ENCODE data around the gene RPS2. TPM values are rescaled to one million over a fixed set of nuclear protein-coding genes. Genes with fewer than 3 reads are reported as not detected.
A peak's percentile ranks its signal among the peaks of the same experiment; 100 is the strongest.

The RPS2 gene
- total RNA-seq, 1 donor from 2014 or later, result 1,490 TPM

- peaks cover 27% of the 10 kb centered on the region for H3K27me3 ChIP-seq
- DNase-seq (no peak), ATAC-seq (no peak)
- no peak overlapping the region for H3K27ac ChIP-seq
- peak overlapping the region; percentile 41 for H3K4me3 ChIP-seq
- TF ChIP-seq CTCF (IDR thresholded peaks at IDR 0.05), result no peak
- no peaks in the 10 kb centered on the region for H3K9me3 ChIP-seq
- H3K4me1 ChIP-seq, result peaks cover 16% of the 10 kb centered on the region
- intact Hi-C loops (cut with DNase I), result no loop called here
- H3K36me3 ChIP-seq, result peaks cover 10% of the 10 kb centered on the region
These were observed 26.5 kb upstream of the RPS2 start for GRCh38 chr16:1991135-1991551.

- DNase-seq (no peak), ATAC-seq (no peak)
- H3K36me3 ChIP-seq, result peaks cover 16% of the 10 kb centered on the region
- H3K4me3 ChIP-seq, result peak overlapping the region; percentile 41
- intact Hi-C loops (cut with DNase I), result no loop called here
- peaks cover 16% of the 10 kb centered on the region for H3K4me1 ChIP-seq
- peaks cover 27% of the 10 kb centered on the region for H3K27me3 ChIP-seq
- no peak for TF ChIP-seq CTCF (IDR thresholded peaks at IDR 0.05)
- no peak overlapping the region for H3K27ac ChIP-seq
- no peaks in the 10 kb centered on the region for H3K9me3 ChIP-seq
These were observed 25.9 kb upstream of the RPS2 start for GRCh38 chr16:1990351-1991134.

GRCh38 chr16:1990101-1990350 lies 25.4 kb upstream of the RPS2 start:
- H3K36me3 ChIP-seq, result peaks cover 20% of the 10 kb centered on the region
- H3K27ac ChIP-seq, result no peak overlapping the region
- H3K9me3 ChIP-seq, result no peaks in the 10 kb centered on the region
- ATAC-seq, result no peak
- no peak for TF ChIP-seq CTCF (IDR thresholded peaks at IDR 0.05)
- H3K4me1 ChIP-seq, result peaks cover 21% of the 10 kb centered on the region
- peaks cover 27% of the 10 kb centered on the region for H3K27me3 ChIP-seq
- no peak overlapping the region for H3K4me3 ChIP-seq
- intact Hi-C loops (cut with DNase I), result no loop called here
- no peak for DNase-seq

- Histone ChIP-seq H3K27ac (no peak within 1 kb of the TSS), H3K4me3 (peak within 1 kb of the TSS; percentile 41), H3K27me3 (peaks cover 27% of the 10 kb centered on the region), H3K9me3 (no peaks in the 10 kb centered on the region), H3K4me1 (peaks cover 27% of the 10 kb centered on the region), H3K36me3 (peaks cover 20% of the 10 kb centered on the region)
- no peak for TF ChIP-seq CTCF (IDR thresholded peaks at IDR 0.05)
- DNase-seq (no peak), ATAC-seq (no peak)
- intact Hi-C loops (cut with DNase I), result no loop called here
These were observed 24.8 kb upstream of the RPS2 start, which contains the start of gene SYNGR3 for GRCh38 chr16:1989209-1990100. TSS of gene SYNGR3 (plus strand) at chr16:1989970. CDS start at chr16:1990103, 133 bp downstream.

- DNase-seq, result no peak
- intact Hi-C loops (cut with DNase I), result no loop called here
These were observed 22.6 kb upstream of the RPS2 start for GRCh38 chr16:1987198-1987597.

More at GRCh38 chr16:1987198-1987597, 22.6 kb upstream of the RPS2 start:
- no peak for TF ChIP-seq CTCF (IDR thresholded peaks at IDR 0.05)
- Histone ChIP-seq H3K27me3 (peaks cover 31% of the 10 kb centered on the region), H3K4me3 (no peak overlapping the region), H3K4me1 (peaks cover 35% of the 10 kb centered on the region), H3K9me3 (no peaks in the 10 kb centered on the region), H3K27ac (no peak overlapping the region), H3K36me3 (peaks cover 20% of the 10 kb centered on the region)
- no peak for ATAC-seq

Data from upper lobe of right lung (tissue), 1 donor.